Muscle of arm (tissue), 12 donors: ENCODE data around the gene SIRT4. TPM values are rescaled to one million over a fixed set of nuclear protein-coding genes. Genes with fewer than 3 reads are reported as not detected.

ENCODE experiments used
- DNase-seq: peaks from one replicate; pipeline ENCODE4 v3.0.0-alpha.2; 2013
- polyA plus RNA-seq, 12 donors: library from polyadenylated mRNA; unstranded; fragments of 120-200 nt; gene quantifications; one replicate each; pipeline ENCODE4 v1.2.1, GENCODE V29; 2013; ENCODE audit not compliant: insufficient read length in 12 of 12

Gene SIRT4
- polyA plus RNA-seq, 12 donors, result 2.0 to 6.6 (median 4.3) TPM; not detected in 2

- no peak for DNase-seq
Measured at GRCh38 chr12:120276734-120277133, 25.4 kb upstream of the SIRT4 start.

GRCh38 chr12:120278137-120279069 is 23.7 kb upstream of the SIRT4 start:
- no peak for DNase-seq

- DNase-seq, result no peak
Measured at GRCh38 chr12:120283318-120283717, 18.8 kb upstream of the SIRT4 start.

- no peak for DNase-seq
Measured at GRCh38 chr12:120284381-120284780, 17.7 kb upstream of the SIRT4 start.

GRCh38 chr12:120286768-120287490 is 15.2 kb upstream of the SIRT4 start:
- DNase-seq, result no peak

GRCh38 chr12:120287491-120287890 is 14.6 kb upstream of the SIRT4 start:
- DNase-seq, result no peak

- DNase-seq, result no peak
Measured at GRCh38 chr12:120290609-120291305, 11.4 kb upstream of the SIRT4 start.

GRCh38 chr12:120292411-120292660 is 9.8 kb upstream of the SIRT4 start:
- no peak for DNase-seq

- DNase-seq, result peak; percentile 89
Measured at GRCh38 chr12:120292661-120293531, 9.2 kb upstream of the SIRT4 start, which contains the start of gene RNU4-1. Gene RNU4-1 (minus strand): TSS chr12:120293237.

- DNase-seq, result no peak
Measured at GRCh38 chr12:120314220-120314619, 12.1 kb downstream of the SIRT4 start.

- no peak for DNase-seq
Measured at GRCh38 chr12:120316798-120317223, 14.7 kb downstream of the SIRT4 start.

- peak; percentile 97 for DNase-seq
Measured at GRCh38 chr12:120317224-120318105, 15.3 kb downstream of the SIRT4 start.

- no peak for DNase-seq
Measured at GRCh38 chr12:120321382-120322202, 19.5 kb downstream of the SIRT4 start.

GRCh38 chr12:120323772-120324171 is 21.7 kb downstream of the SIRT4 start:
- no peak for DNase-seq

GRCh38 chr12:120324841-120325417 is 22.8 kb downstream of the SIRT4 start:
- no peak for DNase-seq

- no peak for DNase-seq
Measured at GRCh38 chr12:120327593-120327992, 25.5 kb downstream of the SIRT4 start, which contains the start of gene PLA2G1B. Gene PLA2G1B (minus strand): TSS chr12:120327779. CDS start chr12:120327753, 26 bp downstream.

- DNase-seq, result no peak
Measured at GRCh38 chr12:120328228-120328627, 26.1 kb downstream of the SIRT4 start.

GRCh38 chr12:120331390-120331789 is 29.3 kb downstream of the SIRT4 start:
- DNase-seq, result no peak

- DNase-seq, result no peak
Measured at GRCh38 chr12:120332041-120332440, 29.9 kb downstream of the SIRT4 start.
